GM12801 (cell line): Measurements from ENCODE around the gene CZIB.

Experiments used
- TF ChIP-seq, protein P1 (sequence below): IDR thresholded peaks from one replicate; pipeline ENCODE4 v1.5.1; 2011; ENCODE audit warnings: control low read depth; ENCODE audit not compliant: insufficient read length; ENCODE audit errors: extremely low read depth

Gene CZIB

DNA sequence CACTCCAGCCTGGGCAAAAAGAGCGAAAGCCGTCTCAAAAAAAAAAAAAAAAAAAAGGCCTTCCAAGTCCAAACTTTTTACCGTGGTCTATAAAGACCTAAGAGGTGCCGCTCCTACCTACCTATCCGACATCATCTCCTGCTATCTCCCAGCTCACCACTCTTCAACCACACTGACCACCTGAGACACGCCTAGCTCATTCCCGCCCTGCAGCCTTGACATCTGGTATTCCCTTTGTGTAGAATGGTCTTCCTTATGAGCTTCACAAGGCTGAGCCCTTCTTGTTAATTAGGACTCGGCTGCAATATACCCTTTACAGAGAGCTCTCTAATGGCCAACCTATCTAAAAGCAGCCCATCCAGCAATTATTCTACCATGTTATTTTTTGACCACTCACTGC, 17.2 kb upstream of the CZIB start:
- TF ChIP-seq, protein P1, sequence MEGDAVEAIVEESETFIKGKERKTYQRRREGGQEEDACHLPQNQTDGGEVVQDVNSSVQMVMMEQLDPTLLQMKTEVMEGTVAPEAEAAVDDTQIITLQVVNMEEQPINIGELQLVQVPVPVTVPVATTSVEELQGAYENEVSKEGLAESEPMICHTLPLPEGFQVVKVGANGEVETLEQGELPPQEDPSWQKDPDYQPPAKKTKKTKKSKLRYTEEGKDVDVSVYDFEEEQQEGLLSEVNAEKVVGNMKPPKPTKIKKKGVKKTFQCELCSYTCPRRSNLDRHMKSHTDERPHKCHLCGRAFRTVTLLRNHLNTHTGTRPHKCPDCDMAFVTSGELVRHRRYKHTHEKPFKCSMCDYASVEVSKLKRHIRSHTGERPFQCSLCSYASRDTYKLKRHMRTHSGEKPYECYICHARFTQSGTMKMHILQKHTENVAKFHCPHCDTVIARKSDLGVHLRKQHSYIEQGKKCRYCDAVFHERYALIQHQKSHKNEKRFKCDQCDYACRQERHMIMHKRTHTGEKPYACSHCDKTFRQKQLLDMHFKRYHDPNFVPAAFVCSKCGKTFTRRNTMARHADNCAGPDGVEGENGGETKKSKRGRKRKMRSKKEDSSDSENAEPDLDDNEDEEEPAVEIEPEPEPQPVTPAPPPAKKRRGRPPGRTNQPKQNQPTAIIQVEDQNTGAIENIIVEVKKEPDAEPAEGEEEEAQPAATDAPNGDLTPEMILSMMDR: no peak

DNA sequence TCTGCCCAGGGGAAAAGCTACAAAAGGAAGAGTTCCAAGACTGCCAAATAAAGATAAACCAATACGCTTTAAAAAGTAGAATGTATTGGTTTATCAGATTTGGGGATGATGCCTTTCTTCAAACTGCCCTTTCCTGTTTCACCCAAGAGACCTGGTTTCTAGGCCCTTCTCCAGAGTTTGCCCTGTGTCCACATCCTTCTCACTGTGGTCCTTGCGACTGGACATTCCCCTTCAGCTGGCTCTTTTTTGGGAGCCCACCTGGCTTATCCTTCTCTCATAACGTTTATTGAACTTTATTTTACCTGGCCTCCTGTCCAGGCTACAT, 490 bp upstream of the CZIB start:
- TF ChIP-seq, protein P1: no peak

DNA sequence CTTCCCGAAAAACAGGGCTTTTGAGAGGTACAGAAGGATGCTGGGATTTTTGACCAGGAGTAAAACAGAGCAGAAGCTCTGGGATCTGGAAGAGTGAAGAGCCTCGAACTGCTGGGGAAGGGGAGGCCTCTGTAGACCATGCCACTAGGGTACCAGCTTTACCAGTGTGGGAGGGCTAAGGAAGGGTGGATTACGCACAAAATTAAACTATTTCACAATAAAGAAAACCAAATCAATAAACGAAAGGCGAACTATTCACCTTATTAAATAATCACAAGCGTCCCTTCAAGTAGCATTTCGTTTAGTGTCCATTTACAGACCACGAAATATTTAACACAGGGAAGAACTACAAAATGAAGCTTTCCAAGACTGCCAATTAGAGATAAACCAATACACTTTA, 723 bp downstream of the CZIB start:
- TF ChIP-seq, protein P1: no peak

DNA sequence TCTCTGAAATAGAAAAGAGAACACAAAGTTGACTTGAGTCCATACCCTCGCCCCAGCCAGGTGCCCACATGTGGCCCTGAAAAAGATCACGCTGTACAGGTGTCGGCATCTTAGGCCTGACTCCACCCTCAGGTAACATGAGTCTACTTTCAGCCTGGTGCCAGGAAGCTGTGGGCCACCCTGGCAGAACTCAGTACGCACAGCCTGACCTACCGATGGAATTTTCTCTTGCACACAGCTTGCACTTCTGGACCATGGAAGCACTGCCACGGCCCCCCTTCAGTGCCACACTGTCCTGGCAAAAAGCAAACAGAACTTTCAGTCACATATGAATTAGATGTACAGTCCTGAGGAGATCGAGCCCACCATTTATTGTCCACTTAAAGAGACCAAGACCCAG, 2.2 kb downstream of the CZIB start:
- TF ChIP-seq, protein P1: no peak

DNA sequence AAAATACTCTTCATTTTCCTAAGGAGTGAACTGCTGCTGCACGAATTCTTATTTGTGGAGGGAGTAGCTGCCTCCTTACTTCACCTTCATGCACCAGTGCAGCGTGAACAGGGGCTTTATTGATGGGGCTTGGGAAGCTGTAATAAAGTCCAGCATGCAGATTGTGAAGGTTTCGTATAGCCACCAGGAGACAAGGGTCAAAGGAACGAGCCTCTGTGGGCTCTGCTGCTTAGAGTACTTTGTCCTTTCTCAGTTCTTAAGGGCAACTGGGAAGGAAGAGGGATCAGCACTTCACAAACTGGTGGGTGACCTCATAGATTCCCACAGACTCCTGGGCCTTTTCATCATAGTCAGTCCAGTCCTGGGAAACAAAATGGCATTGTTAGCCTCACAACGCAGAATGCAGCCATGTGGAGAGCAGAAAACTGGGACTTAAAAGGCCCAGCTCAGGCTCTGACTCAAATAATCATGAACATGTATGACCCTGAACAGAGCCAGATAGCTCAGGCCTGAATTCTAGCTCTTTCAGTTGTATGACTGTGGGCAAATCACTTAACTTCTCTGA, 6.0 kb downstream of the CZIB start:
- TF ChIP-seq, protein P1: no peak

DNA sequence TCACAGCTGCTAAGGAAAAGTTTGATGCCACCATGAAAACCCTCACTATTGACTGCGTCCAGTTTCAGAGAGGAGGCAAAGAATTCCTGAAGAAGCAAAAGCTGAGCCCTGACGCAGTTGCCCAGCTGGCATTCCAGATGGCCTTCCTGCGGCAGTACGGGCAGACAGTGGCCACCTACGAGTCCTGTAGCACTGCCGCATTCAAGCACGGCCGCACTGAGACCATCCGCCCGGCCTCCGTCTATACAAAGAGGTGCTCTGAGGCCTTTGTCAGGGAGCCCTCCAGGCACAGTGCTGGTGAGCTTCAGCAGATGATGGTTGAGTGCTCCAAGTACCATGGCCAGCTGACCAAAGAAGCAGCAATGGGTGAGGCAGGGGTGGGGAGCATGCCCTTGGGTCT, 9.5 kb downstream of the CZIB start:
- TF ChIP-seq, protein P1: no peak

DNA sequence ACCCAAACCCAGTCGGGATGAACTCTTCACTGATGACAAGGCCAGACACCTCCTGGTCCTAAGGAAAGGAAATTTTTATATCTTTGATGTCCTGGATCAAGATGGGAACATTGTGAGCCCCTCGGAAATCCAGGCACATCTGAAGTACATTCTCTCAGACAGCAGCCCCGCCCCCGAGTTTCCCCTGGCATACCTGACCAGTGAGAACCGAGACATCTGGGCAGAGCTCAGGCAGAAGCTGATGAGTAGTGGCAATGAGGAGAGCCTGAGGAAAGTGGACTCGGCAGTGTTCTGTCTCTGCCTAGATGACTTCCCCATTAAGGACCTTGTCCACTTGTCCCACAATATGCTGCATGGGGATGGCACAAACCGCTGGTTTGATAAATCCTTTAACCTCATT, 10.1 kb downstream of the CZIB start:
- TF ChIP-seq, protein P1: no peak

GRCh38 chr1:53207726-53208125, 12.7 kb downstream of the CZIB start:
- TF ChIP-seq, protein P1: no peak
